ENCODE results near the gene LRRC8A. TPM values are rescaled to one million over a fixed set of nuclear protein-coding genes. Genes with fewer than 3 reads are reported as not detected.

LRRC8A gene
- 39.2 and 44.1 TPM in 2 replicates for total RNA-seq

DNA sequence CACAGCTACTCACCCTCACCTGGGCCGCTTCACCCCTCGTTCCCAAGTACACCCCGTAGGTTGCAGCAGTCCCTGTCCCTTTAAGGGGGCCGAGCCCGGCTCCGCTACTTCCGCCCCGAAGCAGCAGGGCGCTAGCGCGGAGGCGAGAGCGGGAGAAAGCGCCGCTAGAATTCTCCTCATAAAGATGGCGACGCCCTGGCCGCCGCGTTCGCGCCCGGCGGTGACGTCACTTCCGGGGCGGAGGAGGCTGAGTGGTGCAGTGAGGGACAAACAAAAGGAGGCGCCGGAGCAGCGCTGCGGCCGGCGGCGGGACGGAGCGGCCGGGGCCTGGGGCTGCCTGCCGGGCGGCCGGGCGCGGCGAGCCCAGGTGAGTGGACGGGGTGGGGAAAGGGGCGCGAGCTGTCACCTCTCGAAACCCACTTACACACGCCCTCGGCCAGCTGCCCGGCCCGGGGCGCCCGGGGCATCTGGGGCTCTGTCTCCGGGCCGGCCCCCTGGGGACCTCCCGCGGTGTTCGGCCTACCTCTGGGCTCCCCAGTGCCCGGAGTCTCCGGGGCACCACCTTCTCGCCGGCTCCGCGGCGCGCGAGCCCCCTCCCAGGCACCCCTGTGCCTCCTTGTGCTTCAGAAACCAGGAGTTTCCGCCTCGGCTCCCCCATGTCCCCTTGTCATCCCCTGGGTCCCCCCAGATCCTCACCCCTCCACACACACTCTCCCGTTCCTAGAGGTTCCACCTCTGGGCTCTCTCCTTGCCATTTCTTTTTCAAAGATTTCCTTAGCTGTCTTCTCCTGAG, at the start of gene LRRC8A, which contains the start of gene KYAT1:
TSS of gene LRRC8A (plus strand) at position 250 of the 793 bp plus-strand sequence. CDS start 25,032 bp downstream, outside the sequence.
TSS of gene KYAT1 (minus strand) at position 67 of the 793 bp plus-strand sequence. CDS start 36,545 bp downstream, outside the sequence.

DNA sequence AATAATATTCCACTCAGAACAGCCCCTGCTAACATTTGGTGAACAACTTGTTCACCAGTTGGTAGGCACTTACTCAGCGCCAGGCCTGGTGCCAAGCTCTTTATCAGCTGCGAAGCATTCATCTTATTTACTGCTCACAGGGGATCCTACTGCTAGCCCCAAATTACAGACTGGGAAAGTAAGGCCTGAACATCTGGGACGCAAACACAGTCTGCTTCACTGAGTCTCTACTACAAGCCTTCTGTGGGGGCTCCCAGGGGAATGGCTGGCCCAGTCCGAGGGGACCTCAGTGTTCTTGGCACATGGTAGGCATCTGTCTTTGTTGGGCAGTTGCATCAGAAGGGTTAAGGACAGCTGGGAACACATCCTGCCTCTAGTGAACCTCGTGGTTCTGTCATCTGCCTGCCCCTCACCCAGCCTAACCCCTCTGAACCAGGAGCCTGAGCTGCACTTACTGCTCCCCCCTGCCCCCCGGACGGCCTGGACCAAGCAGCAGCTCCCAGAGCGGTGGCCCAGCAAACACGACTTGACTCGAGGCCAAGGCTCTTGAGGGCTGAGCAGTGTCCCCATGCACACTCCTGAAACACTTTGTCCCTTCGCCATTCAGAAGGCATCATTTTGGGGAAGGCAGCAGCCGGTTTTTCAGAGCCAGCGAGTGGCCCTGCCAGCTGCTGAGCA, 38.6 kb downstream of the LRRC8A start, which contains the start of gene PHYHD1:
TSS of gene PHYHD1 (plus strand) at position 602 of the 678 bp plus-strand sequence. CDS start 1,342 bp downstream, outside the sequence.

DNA sequence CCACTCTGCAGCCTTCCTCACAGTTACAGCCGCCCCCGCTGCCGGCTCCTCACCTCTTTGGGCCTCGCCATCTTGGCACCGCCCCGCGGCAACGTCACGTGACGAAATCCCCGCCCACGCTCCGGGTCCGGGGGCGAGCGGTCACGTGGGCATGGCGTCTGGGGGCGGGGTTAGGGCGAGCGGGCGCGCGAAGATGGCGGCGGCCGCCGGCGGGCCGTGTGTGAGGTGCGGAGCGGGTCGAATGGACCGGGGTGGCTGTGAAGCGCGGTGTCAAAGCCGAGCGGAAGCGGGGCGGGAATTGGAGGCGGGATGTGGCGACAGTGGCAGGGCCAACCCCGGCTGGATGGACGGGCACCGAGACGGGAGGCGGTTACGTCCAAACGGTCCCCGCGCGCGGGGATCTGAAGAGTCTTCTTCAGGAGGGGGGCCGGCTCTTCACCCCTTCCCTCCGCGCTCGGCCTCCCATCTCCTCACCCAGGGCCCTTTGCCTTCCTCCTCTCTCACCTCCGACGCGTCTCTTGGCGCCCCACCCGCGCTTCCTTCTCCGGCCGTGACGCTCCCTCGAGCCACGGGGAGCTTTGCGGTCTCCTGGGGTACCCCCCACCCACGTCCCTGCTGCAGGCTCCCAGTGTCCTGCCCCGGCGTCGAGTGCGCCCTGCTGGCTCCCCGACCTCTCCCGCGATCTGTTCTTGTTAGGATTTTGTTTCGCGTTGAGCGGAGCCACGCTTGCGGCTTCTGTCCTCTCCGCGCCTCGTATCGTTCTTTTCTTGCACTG, 65.8 kb downstream of the LRRC8A start, which contains the start of the genes DOLK and NUP188:
TSS of gene DOLK (minus strand) at position 77 of the 775 bp plus-strand sequence. CDS start 300 bp downstream, outside the sequence.
TSS of gene NUP188 (plus strand) at position 173 of the 775 bp plus-strand sequence. CDS start at position 194, 21 bp downstream.

Other genes starting within 250 kb of the LRRC8A start
- gene DYNC2I2, start 225.3 kb upstream of the LRRC8A start, total RNA-seq = 112 and 139 TPM in 2 replicates
- 258 and 367 TPM in 2 replicates for gene SET, start 192.9 kb upstream of the LRRC8A start, total RNA-seq
- gene PKN3, start 179.6 kb upstream of the LRRC8A start, total RNA-seq = 3.7 and 4.6 TPM in 2 replicates
- 89.1 and 122 TPM in 2 replicates for gene ZDHHC12, start 158.0 kb upstream of the LRRC8A start, total RNA-seq
- 21.3 and 33.7 TPM in 2 replicates for gene ZER1, start 110.2 kb upstream of the LRRC8A start, total RNA-seq
- gene TBC1D13, start 94.9 kb upstream of the LRRC8A start, total RNA-seq = 13.5 and 13.6 TPM in 2 replicates
- gene ENDOG, start 63.6 kb upstream of the LRRC8A start, total RNA-seq = 28.0 and 40.4 TPM in 2 replicates
- 25.4 and 31.0 TPM in 2 replicates for gene SPOUT1, start 52.3 kb upstream of the LRRC8A start, total RNA-seq
- 19.1 and 25.7 TPM in 2 replicates for gene KYAT1, start 183 bp upstream of the LRRC8A start, total RNA-seq
- gene PHYHD1, start 38.8 kb downstream of the LRRC8A start, total RNA-seq = 5.5 and 9.7 TPM in 2 replicates
- gene DOLK, start 65.5 kb downstream of the LRRC8A start, total RNA-seq = 29.1 and 37.5 TPM in 2 replicates
- 30.8 and 37.9 TPM in 2 replicates for gene NUP188, start 65.6 kb downstream of the LRRC8A start, total RNA-seq
- gene SH3GLB2, start 146.2 kb downstream of the LRRC8A start, total RNA-seq = 38.6 and 39.2 TPM in 2 replicates
- 12.9 and 29.1 TPM in 2 replicates for gene MIGA2, start 154.5 kb downstream of the LRRC8A start, total RNA-seq
- 12.7 and 13.5 TPM in 2 replicates for gene DOLPP1, start 199.0 kb downstream of the LRRC8A start, total RNA-seq
- gene CRAT, start 228.7 kb downstream of the LRRC8A start, total RNA-seq = 70.0 and 78.4 TPM in 2 replicates
- 225 and 240 TPM in 2 replicates for gene PTPA, start 229.3 kb downstream of the LRRC8A start, total RNA-seq

Data from myometrial cell (primary cell).